ENCODE measurements around the gene MT3. TPM values are rescaled to one million over a fixed set of nuclear protein-coding genes. Genes with fewer than 3 reads are reported as not detected.

The MT3 gene
- total RNA-seq, 1 experiment from 2014 or later = not detected

- ChIA-PET CTCF (interaction anchor here (1.0 to 2.7 kb wide), 4 partner anchors 17 to 75 kb away, joined by 3 to 12 read pairs (median 4); no protein-coding TSS in a partner anchor), POLR2A (interaction anchor here (0.5 to 15.3 kb wide), 24 partner anchors 10 to 1978 kb away, joined by 3 to 1404 read pairs (median 6); partner anchors contain the start of genes MT1F, MT1X and MT2A)
- TF ChIP-seq CTCF (IDR thresholded peaks at IDR 0.05; ENCODE audit: unreplicated experiment) = no peak
- Mint-ChIP-seq H3K4me1 (ENCODE audit: insufficient read depth, unreplicated experiment) (peaks cover 11% of the 10 kb centered on the region), H3K9me3 (ENCODE audit: unreplicated experiment) (no peaks in the 10 kb centered on the region), H3K27me3 (ENCODE audit: insufficient read depth, unreplicated experiment) (no peaks in the 10 kb centered on the region), H3K36me3 (ENCODE audit: insufficient read depth, unreplicated experiment) (peaks cover 30% of the 10 kb centered on the region), H3K27ac (ENCODE audit: low read depth, unreplicated experiment) (peak overlapping the region; percentile 80), H3K4me3 (ENCODE audit: unreplicated experiment) (peak overlapping the region; percentile 95)
- intact Hi-C loops (cut with micrococcal nuclease) = no loop called here
- DNase-seq (ENCODE audit: unreplicated experiment) = no peak
- no TSS peak for BruUV-seq (replicated peaks)
Measured at GRCh38 chr16:56626685-56627084, 37.4 kb downstream of the MT3 start.

GRCh38 chr16:56628486-56629350 is 39.4 kb downstream of the MT3 start:
- Mint-ChIP-seq H3K4me1 (ENCODE audit: insufficient read depth, unreplicated experiment) (peaks cover 14% of the 10 kb centered on the region), H3K4me3 (ENCODE audit: unreplicated experiment) (no peak overlapping the region), H3K9me3 (ENCODE audit: unreplicated experiment) (no peaks in the 10 kb centered on the region), H3K27ac (ENCODE audit: low read depth, unreplicated experiment) (no peak overlapping the region), H3K36me3 (ENCODE audit: insufficient read depth, unreplicated experiment) (peaks cover 30% of the 10 kb centered on the region), H3K27me3 (ENCODE audit: insufficient read depth, unreplicated experiment) (no peaks in the 10 kb centered on the region)
- DNase-seq (ENCODE audit: unreplicated experiment) = peak; percentile 63
- CTCF ChIA-PET = interaction anchor here (0.6 to 1.0 kb wide), 3 partner anchors 15 to 73 kb away, joined by 3 to 7 read pairs (median 4); no protein-coding TSS in a partner anchor
- BruUV-seq (replicated peaks) = no TSS peak
- TF ChIP-seq CTCF (IDR thresholded peaks at IDR 0.05; ENCODE audit: unreplicated experiment) = no peak
- POLR2A ChIA-PET = interaction anchor here (0.6 to 15.3 kb wide), 14 partner anchors 8 to 1823 kb away, joined by 3 to 1404 read pairs (median 4); partner anchors contain the start of genes MT1F, MT1X, MT2A and PSME3IP1
- intact Hi-C loops (cut with micrococcal nuclease) = no loop called here

GRCh38 chr16:56629531-56629930 is 40.2 kb downstream of the MT3 start:
- Mint-ChIP-seq H3K27me3 (ENCODE audit: insufficient read depth, unreplicated experiment) (no peaks in the 10 kb centered on the region), H3K9me3 (ENCODE audit: unreplicated experiment) (no peaks in the 10 kb centered on the region), H3K4me1 (ENCODE audit: insufficient read depth, unreplicated experiment) (peaks cover 18% of the 10 kb centered on the region), H3K27ac (ENCODE audit: low read depth, unreplicated experiment) (no peak overlapping the region), H3K36me3 (ENCODE audit: insufficient read depth, unreplicated experiment) (peaks cover 30% of the 10 kb centered on the region), H3K4me3 (ENCODE audit: unreplicated experiment) (no peak overlapping the region)
- ChIA-PET CTCF (interaction anchor here (1.4 kb wide), 1 partner anchor 39 kb away, joined by 3 read pairs; no protein-coding TSS in a partner anchor), POLR2A (interaction anchor here (1.4 to 15.3 kb wide), 7 partner anchors 8 to 72 kb away, joined by 6 to 1404 read pairs (median 31); partner anchors contain the start of genes MT1X and MT2A)
- DNase-seq (ENCODE audit: unreplicated experiment) = no peak
- no peak for TF ChIP-seq CTCF (IDR thresholded peaks at IDR 0.05; ENCODE audit: unreplicated experiment)
- no TSS peak for BruUV-seq (replicated peaks)
- intact Hi-C loops (cut with micrococcal nuclease) = no loop called here

- H3K4me3 Mint-ChIP-seq (ENCODE audit: unreplicated experiment) = no peak overlapping the region
- no peak for DNase-seq (ENCODE audit: unreplicated experiment)
- BruUV-seq (replicated peaks) = no TSS peak
- CTCF ChIA-PET = interaction anchor here (0.7 to 1.4 kb wide), 4 partner anchors 18 to 53 kb away, joined by 3 to 4 read pairs (median 3); no protein-coding TSS in a partner anchor
- H3K27ac Mint-ChIP-seq (ENCODE audit: low read depth, unreplicated experiment) = no peak overlapping the region
- POLR2A ChIA-PET = interaction anchor here (2.1 to 15.3 kb wide), 3 partner anchors 13 to 53 kb away, joined by 6 to 1404 read pairs (median 31); partner anchors contain the start of genes MT1X and MT2A
- intact Hi-C loops (cut with micrococcal nuclease) = no loop called here
- peaks cover 26% of the 10 kb centered on the region for H3K36me3 Mint-ChIP-seq (ENCODE audit: insufficient read depth, unreplicated experiment)
- no peak for TF ChIP-seq CTCF (IDR thresholded peaks at IDR 0.05; ENCODE audit: unreplicated experiment)
- H3K27me3 Mint-ChIP-seq (ENCODE audit: insufficient read depth, unreplicated experiment) = no peaks in the 10 kb centered on the region
- H3K4me1 Mint-ChIP-seq (ENCODE audit: insufficient read depth, unreplicated experiment) = peaks cover 13% of the 10 kb centered on the region
- no peaks in the 10 kb centered on the region for H3K9me3 Mint-ChIP-seq (ENCODE audit: unreplicated experiment)
Measured at GRCh38 chr16:56630134-56630533, 40.8 kb downstream of the MT3 start.
